ENCODE results near the gene MSI2. TPM values are rescaled to one million over a fixed set of nuclear protein-coding genes. Genes with fewer than 3 reads are reported as not detected.

The MSI2 gene
- total and polyA plus RNA-seq, 2 donors (not counting 3 experiments of a cell fraction or from before 2014, with no cell fraction given), result 20.9 to 59.3 TPM

DNA sequence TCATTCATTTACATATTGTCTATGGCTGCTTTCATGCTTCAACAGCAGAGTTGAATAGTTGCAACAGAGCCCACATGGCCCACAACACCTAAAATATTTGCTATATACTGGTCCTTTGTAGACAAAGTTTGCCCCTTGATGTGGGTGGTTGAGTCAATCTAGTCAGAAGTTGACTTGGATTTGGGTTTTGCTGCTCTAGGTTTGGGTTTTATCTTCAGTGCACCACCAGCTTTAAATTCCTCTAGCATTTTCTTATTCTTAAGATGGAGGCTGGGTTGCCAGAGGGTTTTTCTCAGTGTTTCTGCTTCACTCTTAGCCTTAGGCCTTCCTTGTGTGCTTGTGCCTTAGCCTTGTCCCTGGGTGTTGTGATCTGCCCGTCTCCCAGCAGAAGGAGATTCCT lies 437.7 kb downstream of the MSI2 start:
- ChIA-PET CTCF (interaction anchor here (1.3 to 1.9 kb wide), 2 partner anchors 22 to 451 kb away, joined by 4 read pairs; no protein-coding TSS in a partner anchor), POLR2A (interaction anchor here (0.6 kb wide), 1 partner anchor 664 kb away, joined by 4 read pairs; no protein-coding TSS in a partner anchor)
- Histone ChIP-seq H3K4me3 (replicated peaks in 1 of 3; ENCODE audit: insufficient read depth in 1 of 3, low read depth in 1 of 3, low read length in 3 of 3) (no peak overlapping the region), H3K4me2 (ENCODE audit: insufficient read depth, low read length) (no peak overlapping the region), H3K27ac (ENCODE audit: insufficient read depth, low read depth, low read length) (no peak overlapping the region), H3K9me3 (replicated peaks; ENCODE audit: control insufficient read depth, insufficient read depth, low read length) (no peaks in the 10 kb centered on the region), H3K9ac (replicated peaks; ENCODE audit: extremely low read depth, insufficient read depth, low read length) (no peak overlapping the region), H3K9me1 (replicated peaks; ENCODE audit: control insufficient read depth, extremely low read depth, insufficient read depth, low read length) (no peaks in the 10 kb centered on the region), H3K79me2 (ENCODE audit: control insufficient read depth, insufficient read depth, low read length) (no peaks in the 10 kb centered on the region), H3K36me3 (ENCODE audit: control insufficient read depth in 2 of 2, extremely low read depth in 1 of 2, insufficient read depth in 2 of 2, low read length in 2 of 2) (no peaks in the 10 kb centered on the region), H4K20me1 (replicated peaks; ENCODE audit: control insufficient read depth, extremely low read depth, insufficient read depth, low read length) (no peaks in the 10 kb centered on the region), H2AFZ (ENCODE audit: low read depth, low read length) (no peak overlapping the region), H3K27me3 (ENCODE audit: control insufficient read depth in 2 of 2, insufficient read depth in 2 of 2, low read length in 2 of 2) (peaks cover 0 to 13% of the 10 kb centered on the region in 2 experiments), H3K4me1 (ENCODE audit: control insufficient read depth, extremely low read depth, insufficient read depth, low read length) (no peaks in the 10 kb centered on the region)
- intact Hi-C loops (cut with micrococcal nuclease) (no loop called here), dilution Hi-C loops (cut with MboI; ENCODE audit: extremely low pct_ligation_motif_present, low sequenced_read_pairs) (no loop called here)
- TF ChIP-seq MYC (IDR thresholded peaks at IDR 0.05; ENCODE audit: low read depth, low read length), result no peak
- TF ChIP-seq EZH2 (IDR thresholded peaks at IDR 0.05; ENCODE audit: borderline replicate concordance, low read depth, low read length, severe bottlenecking), result no peak
- no peak for TF ChIP-seq JUN (IDR thresholded peaks at IDR 0.05; ENCODE audit: borderline replicate concordance, insufficient read depth, insufficient read length, low read depth)
- TF ChIP-seq, protein P1, sequence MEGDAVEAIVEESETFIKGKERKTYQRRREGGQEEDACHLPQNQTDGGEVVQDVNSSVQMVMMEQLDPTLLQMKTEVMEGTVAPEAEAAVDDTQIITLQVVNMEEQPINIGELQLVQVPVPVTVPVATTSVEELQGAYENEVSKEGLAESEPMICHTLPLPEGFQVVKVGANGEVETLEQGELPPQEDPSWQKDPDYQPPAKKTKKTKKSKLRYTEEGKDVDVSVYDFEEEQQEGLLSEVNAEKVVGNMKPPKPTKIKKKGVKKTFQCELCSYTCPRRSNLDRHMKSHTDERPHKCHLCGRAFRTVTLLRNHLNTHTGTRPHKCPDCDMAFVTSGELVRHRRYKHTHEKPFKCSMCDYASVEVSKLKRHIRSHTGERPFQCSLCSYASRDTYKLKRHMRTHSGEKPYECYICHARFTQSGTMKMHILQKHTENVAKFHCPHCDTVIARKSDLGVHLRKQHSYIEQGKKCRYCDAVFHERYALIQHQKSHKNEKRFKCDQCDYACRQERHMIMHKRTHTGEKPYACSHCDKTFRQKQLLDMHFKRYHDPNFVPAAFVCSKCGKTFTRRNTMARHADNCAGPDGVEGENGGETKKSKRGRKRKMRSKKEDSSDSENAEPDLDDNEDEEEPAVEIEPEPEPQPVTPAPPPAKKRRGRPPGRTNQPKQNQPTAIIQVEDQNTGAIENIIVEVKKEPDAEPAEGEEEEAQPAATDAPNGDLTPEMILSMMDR (IDR thresholded peaks at IDR 0.05; ENCODE audit: extremely low read depth in 1 of 2, insufficient read depth in 1 of 2, low read depth in 1 of 2, low read length in 2 of 2), result no peak
- TF ChIP-seq GATA2 (IDR thresholded peaks at IDR 0.05; ENCODE audit: insufficient read depth, insufficient read length, low read depth, low read length), result no peak
- TF ChIP-seq POLR2A (IDR thresholded peaks at IDR 0.05; ENCODE audit: low read depth, low read length), result no peak
- TF ChIP-seq POLR2AphosphoS5 (IDR thresholded peaks at IDR 0.05; ENCODE audit: insufficient read depth, low read depth, low read length), result no peak
- TF ChIP-seq FOS (IDR thresholded peaks at IDR 0.05; ENCODE audit: borderline replicate concordance, insufficient read depth, low read length), result no peak
- TF ChIP-seq, protein P2, sequence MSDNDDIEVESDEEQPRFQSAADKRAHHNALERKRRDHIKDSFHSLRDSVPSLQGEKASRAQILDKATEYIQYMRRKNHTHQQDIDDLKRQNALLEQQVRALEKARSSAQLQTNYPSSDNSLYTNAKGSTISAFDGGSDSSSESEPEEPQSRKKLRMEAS (IDR thresholded peaks at IDR 0.05; ENCODE audit: insufficient read depth, insufficient read length), result no peak
- BruUV-seq (replicated peaks), result no TSS peak
- FAIRE-seq (no peak), DNase-seq (ENCODE audit: low read depth, low spot score) (no peak)

Data from endothelial cell of umbilical vein (primary cell).